IPS DF 6.9 (cell line): ENCODE results near the gene USP40.
A peak's percentile ranks its signal among the peaks of the same experiment; 100 is the strongest.

Source experiments
- DNase-seq: peaks from one replicate; pipeline ENCODE4 v3.0.0-alpha.2; 2013; ENCODE audit warnings: low read depth, low spot score
- H3K27ac ChIP-seq: one replicate; pipeline ENCODE4 v1.5.1; 2013; ENCODE audit warnings: low read length, control low read depth
- H3K27me3 ChIP-seq: 2 replicates; pipeline ENCODE4 v1.6.1; 2013; ENCODE audit warnings: mild to moderate bottlenecking, low read length; ENCODE audit not compliant: control insufficient read depth, insufficient read depth
- H3K36me3 ChIP-seq: 2 replicates; pipeline ENCODE4 v1.6.1; 2013; ENCODE audit warnings: low read length; ENCODE audit not compliant: control insufficient read depth, insufficient read depth
- H3K4me1 ChIP-seq: 2 replicates; pipeline ENCODE4 v1.6.1; 2013; ENCODE audit warnings: low read length; ENCODE audit not compliant: control insufficient read depth, insufficient read depth
- H3K4me3 ChIP-seq: 2 replicates; pipeline ENCODE4 v1.5.1; 2013; ENCODE audit warnings: mild to moderate bottlenecking, low read length
- H3K9me3 ChIP-seq: 2 replicates; pipeline ENCODE4 v1.6.1; 2013; ENCODE audit warnings: low read length, inconsistent platforms; ENCODE audit not compliant: control insufficient read depth, insufficient read depth
- WGBS: extraction: QIAGEN DNeasy Blood & Tissue Kit; methylation state at CpG from one replicate; pipeline ENCODE4 v1.1.7; 2013; ENCODE audit warnings: mixed read lengths, missing lambda C conversion rate; ENCODE audit not compliant: insufficient read length, insufficient coverage; 5-methylcytosine and 5-hydroxymethylcytosine counted together

The USP40 gene, protein sequence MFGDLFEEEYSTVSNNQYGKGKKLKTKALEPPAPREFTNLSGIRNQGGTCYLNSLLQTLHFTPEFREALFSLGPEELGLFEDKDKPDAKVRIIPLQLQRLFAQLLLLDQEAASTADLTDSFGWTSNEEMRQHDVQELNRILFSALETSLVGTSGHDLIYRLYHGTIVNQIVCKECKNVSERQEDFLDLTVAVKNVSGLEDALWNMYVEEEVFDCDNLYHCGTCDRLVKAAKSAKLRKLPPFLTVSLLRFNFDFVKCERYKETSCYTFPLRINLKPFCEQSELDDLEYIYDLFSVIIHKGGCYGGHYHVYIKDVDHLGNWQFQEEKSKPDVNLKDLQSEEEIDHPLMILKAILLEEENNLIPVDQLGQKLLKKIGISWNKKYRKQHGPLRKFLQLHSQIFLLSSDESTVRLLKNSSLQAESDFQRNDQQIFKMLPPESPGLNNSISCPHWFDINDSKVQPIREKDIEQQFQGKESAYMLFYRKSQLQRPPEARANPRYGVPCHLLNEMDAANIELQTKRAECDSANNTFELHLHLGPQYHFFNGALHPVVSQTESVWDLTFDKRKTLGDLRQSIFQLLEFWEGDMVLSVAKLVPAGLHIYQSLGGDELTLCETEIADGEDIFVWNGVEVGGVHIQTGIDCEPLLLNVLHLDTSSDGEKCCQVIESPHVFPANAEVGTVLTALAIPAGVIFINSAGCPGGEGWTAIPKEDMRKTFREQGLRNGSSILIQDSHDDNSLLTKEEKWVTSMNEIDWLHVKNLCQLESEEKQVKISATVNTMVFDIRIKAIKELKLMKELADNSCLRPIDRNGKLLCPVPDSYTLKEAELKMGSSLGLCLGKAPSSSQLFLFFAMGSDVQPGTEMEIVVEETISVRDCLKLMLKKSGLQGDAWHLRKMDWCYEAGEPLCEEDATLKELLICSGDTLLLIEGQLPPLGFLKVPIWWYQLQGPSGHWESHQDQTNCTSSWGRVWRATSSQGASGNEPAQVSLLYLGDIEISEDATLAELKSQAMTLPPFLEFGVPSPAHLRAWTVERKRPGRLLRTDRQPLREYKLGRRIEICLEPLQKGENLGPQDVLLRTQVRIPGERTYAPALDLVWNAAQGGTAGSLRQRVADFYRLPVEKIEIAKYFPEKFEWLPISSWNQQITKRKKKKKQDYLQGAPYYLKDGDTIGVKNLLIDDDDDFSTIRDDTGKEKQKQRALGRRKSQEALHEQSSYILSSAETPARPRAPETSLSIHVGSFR

DNA sequence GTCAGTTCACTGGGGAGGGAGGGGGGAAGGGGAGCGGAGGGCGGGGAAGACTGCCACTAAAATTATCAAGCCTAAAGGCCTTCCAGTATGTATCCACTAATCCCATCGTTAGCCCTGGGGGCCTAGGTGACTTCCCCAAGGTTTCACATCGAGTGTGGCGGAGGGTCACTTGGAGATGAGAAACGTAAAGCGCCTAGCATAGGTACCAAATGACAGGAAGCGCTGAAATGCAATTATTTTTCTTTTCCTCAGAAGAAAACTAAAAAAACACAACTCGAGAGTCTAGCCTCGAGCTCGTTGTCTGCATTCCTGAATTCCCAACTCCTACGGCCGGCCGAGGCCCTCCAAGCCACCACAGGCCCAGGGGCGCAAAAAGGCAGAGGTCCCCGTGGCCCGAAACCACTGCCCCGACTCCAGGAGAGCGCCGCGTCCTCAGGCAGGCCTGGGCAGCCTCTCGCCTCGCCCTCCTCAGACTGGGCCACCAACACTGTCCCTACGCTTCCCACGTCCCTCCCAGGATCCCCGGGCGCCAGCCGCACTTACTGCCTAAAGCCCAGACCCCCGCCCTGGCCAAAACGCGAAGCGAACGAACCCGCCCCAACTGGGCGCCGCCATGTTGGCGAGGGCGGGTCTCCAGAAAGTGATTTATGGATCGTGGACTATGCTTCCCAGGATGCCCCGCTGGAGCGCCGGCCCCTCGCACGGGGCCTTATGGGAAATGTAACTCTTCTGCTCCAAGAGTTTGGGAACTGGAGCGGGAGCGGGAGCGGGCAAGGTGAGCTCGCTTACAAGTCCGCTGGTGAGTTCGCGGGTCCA, at the start of gene USP40:
Gene USP40, minus strand, starts transcription at position 642 of the 816 bp plus-strand sequence. CDS start 1,228 bp downstream, outside the sequence.
- Histone ChIP-seq H3K4me3 (peak within 1 kb of the TSS; percentile 42; the same call in 1 of the 2 replicates), H3K36me3 (no peaks in the 10 kb centered on the region), H3K27me3 (no peaks in the 10 kb centered on the region), H3K4me1 (no peaks in the 10 kb centered on the region), H3K27ac (no peak within 1 kb of the TSS), H3K9me3 (no peaks in the 10 kb centered on the region)
- peak; percentile 78 for DNase-seq
- no CpG with 5 or more reads among the region's 51 CpGs for WGBS

DNA sequence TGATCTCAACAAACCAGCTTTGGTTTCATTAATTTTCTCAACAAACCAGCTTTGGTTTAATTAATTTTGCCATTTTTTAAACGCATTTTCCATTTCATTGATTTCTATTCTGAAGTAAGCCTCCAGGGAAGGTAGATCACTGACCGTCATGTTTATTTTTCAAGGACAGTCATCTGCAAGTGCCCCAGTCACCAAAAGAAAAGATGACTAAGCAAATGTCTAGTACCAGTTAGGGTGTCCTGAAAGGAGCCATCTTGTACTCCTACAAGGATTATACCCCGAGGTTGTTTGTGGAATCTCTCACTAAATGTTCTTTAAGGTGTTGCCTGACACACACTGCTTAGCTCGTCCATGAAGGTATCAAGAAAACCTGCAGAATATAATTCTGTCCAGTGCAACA, 44.7 kb upstream of the USP40 start:
- H3K36me3 ChIP-seq, result no peaks in the 10 kb centered on the region
- no peaks in the 10 kb centered on the region for H3K9me3 ChIP-seq
- no peaks in the 10 kb centered on the region for H3K4me1 ChIP-seq
- no peak overlapping the region for H3K4me3 ChIP-seq
- no peak for DNase-seq
- no CpG with 5 or more reads among the region's 4 CpGs for WGBS
- H3K27me3 ChIP-seq, result no peaks in the 10 kb centered on the region
- no peak overlapping the region for H3K27ac ChIP-seq

DNA sequence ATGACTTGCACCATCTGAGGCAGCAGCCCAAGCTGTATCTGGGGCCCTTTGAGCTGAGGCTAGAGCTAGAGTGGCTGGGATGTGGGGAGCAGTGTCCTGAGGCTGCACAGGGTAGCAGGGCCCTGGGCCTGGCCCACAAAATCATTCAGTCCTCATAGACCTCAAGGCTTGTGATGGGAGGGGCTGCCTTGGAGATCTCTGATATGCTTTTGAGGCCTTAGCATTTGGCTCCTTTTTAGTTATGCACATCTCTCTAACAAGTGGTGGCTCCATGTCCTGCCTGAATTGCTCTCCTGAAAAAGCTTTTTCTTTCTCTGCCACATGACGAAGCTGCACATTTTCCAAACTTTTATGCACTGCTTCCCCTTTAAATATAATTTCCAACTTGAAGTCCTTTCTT, 39.1 kb upstream of the USP40 start:
- Histone ChIP-seq H3K36me3 (no peaks in the 10 kb centered on the region), H3K27ac (no peak overlapping the region), H3K27me3 (no peaks in the 10 kb centered on the region), H3K4me1 (no peaks in the 10 kb centered on the region), H3K4me3 (no peak overlapping the region), H3K9me3 (no peaks in the 10 kb centered on the region)
- DNase-seq, result no peak
- no CpG with 5 or more reads among the region's 1 CpG for WGBS

DNA sequence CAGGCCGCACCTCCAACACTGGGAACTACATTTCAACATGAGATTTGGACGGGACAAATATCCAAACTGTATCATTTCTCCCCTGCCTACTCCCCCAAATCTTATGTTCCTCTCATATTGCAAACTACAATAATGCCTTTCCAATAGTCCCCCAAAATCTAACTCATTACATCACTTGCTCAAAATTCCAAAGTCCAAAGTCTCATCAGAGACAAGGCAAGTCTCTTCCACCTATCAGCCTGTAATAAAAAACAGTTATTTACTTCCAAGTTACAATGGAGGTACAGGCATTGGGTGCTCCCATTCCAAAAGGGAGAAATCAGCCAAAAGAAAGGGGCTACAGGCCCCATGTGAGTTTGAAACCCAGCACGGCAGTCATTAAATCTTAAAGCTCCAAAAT, 38.2 kb upstream of the USP40 start:
- H3K27ac ChIP-seq, result no peak overlapping the region
- H3K4me1 ChIP-seq, result no peaks in the 10 kb centered on the region
- H3K9me3 ChIP-seq, result no peaks in the 10 kb centered on the region
- no peaks in the 10 kb centered on the region for H3K36me3 ChIP-seq
- WGBS, result no CpG with 5 or more reads among the region's 3 CpGs
- no peak overlapping the region for H3K4me3 ChIP-seq
- no peaks in the 10 kb centered on the region for H3K27me3 ChIP-seq
- no peak for DNase-seq

DNA sequence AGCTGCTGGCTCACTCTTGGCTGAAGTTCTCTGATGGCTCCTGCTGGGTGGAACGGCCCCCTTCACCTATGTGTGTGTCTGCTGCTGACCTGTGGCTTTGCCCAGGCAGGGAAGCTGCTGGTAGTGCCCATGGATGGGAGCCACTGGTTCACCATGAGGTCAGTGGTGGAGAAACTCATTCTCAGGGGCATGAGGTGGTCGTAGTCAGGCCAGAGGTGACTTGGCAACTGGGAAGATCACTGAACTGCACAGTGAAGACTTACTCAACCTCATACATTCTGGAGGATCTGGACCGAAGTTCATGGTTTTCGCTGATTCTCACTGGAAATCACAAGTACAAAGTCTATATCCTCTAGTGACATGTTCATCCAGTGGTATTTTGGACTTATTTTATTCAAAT, 36.9 kb upstream of the USP40 start:
- no CpG with 5 or more reads among the region's 4 CpGs for WGBS
- no peaks in the 10 kb centered on the region for H3K27me3 ChIP-seq

DNA sequence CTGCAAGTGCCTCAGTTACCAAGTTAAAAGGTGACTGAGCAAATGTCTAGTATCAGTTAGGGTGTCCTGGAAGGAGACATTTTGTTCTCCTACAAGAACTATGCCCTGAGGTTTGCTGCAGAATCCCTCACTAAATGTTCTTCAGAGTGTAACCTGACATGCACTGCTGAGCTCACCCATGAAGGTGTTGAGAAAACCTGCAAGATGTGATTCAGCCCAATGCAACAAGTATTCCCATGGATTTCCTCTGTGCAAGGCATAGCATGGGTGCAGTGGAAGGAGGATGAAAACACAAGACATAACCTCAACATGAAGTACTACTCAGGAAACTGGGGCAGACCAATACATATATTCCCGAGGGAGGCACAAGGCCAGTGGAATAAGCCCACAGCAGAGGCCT, 35.5 kb upstream of the USP40 start:
- H3K27ac ChIP-seq, result no peak overlapping the region
- no peaks in the 10 kb centered on the region for H3K36me3 ChIP-seq
- H3K27me3 ChIP-seq, result no peaks in the 10 kb centered on the region
- no CpG with 5 or more reads among the region's 1 CpG for WGBS
- H3K4me1 ChIP-seq, result no peaks in the 10 kb centered on the region
- no peak for DNase-seq
- no peaks in the 10 kb centered on the region for H3K9me3 ChIP-seq
- no peak overlapping the region for H3K4me3 ChIP-seq

More for the DNA sequence above, 36.9 kb upstream of the USP40 start:
- no peak for DNase-seq
- Histone ChIP-seq H3K27ac (no peak overlapping the region), H3K4me1 (no peaks in the 10 kb centered on the region), H3K4me3 (no peak overlapping the region), H3K36me3 (no peaks in the 10 kb centered on the region), H3K9me3 (no peaks in the 10 kb centered on the region)

DNA sequence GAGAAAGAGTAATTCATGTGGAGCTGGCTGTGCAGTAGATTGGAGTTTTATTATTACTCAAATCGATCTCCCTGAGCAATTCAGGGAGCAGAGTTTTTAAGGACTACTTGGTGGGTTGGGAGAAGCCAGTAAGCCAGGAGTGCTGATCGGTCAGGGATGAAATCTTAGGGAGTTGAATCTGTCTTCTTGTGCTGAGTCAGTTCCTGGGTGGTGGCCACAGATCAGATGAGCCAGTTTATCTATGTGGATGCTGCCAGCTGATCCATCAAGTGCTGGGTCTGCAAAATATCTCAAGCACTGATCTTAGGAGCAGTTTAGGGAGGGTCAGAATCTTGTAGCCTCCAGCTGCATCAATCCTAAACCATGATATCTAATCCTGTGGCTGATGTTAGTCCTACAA, 33.8 kb upstream of the USP40 start:
- DNase-seq, result no peak
- H3K9me3 ChIP-seq, result no peaks in the 10 kb centered on the region
- H3K27ac ChIP-seq, result no peak overlapping the region
- H3K4me3 ChIP-seq, result no peak overlapping the region
- H3K36me3 ChIP-seq, result no peaks in the 10 kb centered on the region
- H3K27me3 ChIP-seq, result no peaks in the 10 kb centered on the region
- no CpG with 5 or more reads among the region's 2 CpGs for WGBS
- H3K4me1 ChIP-seq, result no peaks in the 10 kb centered on the region

DNA sequence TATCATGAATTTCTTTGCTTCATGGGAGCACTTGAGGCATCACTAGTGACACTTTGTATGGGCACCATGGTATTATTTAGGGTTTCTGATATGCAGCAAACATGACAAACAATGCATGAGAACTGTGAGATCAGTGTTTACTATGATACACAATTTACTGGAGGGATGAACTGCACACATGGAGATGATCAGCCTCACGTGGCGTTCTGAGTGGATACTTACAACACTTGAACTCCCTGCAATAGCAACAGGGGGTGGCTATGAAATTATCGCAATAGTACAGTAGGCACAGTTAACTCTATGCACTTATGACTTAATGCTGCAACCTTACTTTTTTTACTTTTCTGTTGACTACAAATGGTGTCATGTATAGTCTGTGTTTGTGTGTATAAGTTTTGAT, 32.4 kb upstream of the USP40 start:
- DNase-seq, result no peak
- WGBS, result no CpG with 5 or more reads among the region's 3 CpGs

DNA sequence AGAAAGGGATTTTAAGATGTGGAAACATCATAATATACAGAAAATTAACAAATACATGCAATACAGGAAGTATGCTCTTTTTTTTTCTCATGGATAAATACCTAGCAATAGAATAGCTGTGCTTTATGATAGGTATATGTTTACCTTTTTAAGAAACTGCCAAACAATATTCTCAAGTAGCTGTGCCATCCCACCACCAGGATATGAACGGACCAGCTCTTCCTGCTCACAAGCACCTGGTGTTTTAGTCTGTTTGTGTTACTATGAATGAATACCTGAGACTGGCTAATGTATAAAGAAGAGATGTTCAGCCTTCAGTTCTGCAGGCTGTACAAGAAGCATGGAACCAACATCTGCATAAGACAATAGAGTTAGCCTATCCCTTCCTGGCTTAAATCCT, 30.9 kb upstream of the USP40 start:
- no CpG with 5 or more reads among the region's 1 CpG for WGBS
- Histone ChIP-seq H3K36me3 (no peaks in the 10 kb centered on the region), H3K4me1 (no peaks in the 10 kb centered on the region), H3K27ac (no peak overlapping the region), H3K4me3 (no peak overlapping the region), H3K9me3 (no peaks in the 10 kb centered on the region), H3K27me3 (no peaks in the 10 kb centered on the region)
- no peak for DNase-seq

More for the DNA sequence above, 32.4 kb upstream of the USP40 start:
- no peaks in the 10 kb centered on the region for H3K9me3 ChIP-seq
- no peaks in the 10 kb centered on the region for H3K4me1 ChIP-seq
- H3K36me3 ChIP-seq, result no peaks in the 10 kb centered on the region
- H3K4me3 ChIP-seq, result no peak overlapping the region
- H3K27ac ChIP-seq, result no peak overlapping the region
- H3K27me3 ChIP-seq, result no peaks in the 10 kb centered on the region
